NCI-H1694 (cell line): Measurements from ENCODE around the gene OR52J3.
"Not testable (repeated sequence)": the region's sequence is repeated elsewhere in the genome, so short reads cannot be mapped to it uniquely, and the experiment has no call there.

Source experiments
- DNase-seq: peaks from one replicate; lab custom pipeline; 2025; lab: John Stamatoyannopoulos, UW

Gene OR52J3

DNA sequence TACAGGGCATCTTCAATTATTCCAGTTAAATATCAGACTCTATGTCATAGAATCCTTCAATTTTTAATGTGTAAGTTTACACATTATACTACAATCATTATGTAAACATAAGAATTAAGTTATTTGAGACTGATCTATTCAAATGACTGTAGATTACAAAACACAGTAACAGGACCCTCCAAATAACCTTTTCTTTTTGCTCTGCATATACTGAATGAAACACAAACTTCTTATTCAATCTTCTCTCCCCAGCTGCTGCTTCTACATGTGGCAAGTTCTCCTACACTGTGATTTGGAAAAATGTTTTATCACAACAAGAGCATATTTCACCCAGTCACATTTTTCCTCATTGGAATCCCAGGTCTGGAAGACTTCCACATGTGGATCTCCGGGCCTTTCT lies at the start of gene OR52J3:
Gene OR52J3, plus strand, starts transcription at position 301 of the 400 bp plus-strand sequence. Its CDS starts 0 bp downstream, at position 301.
- DNase-seq = no peak

DNA sequence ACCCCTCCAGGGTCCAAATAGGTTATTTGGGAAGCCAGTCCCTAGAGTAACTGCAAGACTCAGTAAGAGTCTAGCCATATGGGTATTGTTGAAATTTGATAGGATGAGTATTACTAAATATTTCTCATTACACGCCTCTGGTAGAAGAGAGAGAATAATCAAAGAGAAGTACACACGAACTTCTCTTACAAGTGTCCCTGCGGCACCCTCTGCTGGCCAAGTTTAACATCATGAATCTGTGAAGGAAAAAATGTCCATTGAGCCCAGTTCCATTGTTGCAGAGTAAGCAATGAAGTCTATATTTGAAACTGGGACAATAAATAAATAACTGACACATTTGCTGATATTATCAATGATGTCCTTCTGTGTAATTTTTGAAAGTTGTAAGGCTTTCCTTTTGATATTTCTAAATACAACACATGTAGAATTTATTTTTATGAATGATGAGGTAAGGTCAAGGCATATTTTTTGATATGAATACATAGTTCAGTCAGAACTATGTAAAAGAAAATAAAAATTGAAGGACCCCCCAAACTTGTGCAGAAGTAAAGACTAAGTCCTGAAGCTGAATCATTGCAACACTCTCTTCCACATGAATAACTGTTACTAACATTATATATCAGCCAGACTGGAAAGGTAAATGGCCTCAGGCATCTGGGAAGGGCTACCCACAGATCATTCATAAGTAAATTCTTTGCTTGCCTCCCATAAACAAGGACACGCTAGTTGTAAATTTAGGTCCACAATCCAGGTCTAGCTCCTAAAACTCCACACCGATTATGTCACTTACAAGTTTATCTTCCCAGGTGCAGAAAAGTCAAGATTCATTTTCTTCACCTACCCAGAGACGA lies 41.7 kb upstream of the OR52J3 start:
- DNase-seq = peak; percentile 25

DNA sequence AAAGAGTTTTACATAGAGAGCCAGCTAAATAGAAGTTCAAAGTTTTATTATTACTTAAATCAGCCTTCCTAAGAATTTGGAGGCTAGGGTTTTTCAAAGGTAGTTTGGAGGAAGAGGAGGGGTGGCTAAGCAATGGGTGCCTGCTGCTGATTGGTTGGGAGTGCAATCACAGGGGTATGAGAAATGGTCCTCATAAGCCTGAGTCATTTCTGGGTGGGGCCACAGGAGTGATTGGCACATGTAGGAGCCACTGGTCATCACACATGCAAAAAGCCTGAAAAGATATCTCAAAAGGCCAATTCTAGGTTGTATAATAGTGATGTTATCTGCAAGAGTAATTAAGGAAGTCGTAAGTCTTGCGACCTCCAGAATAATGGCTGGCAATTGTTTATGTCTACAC lies 38.8 kb upstream of the OR52J3 start:
- no peak for DNase-seq

DNA sequence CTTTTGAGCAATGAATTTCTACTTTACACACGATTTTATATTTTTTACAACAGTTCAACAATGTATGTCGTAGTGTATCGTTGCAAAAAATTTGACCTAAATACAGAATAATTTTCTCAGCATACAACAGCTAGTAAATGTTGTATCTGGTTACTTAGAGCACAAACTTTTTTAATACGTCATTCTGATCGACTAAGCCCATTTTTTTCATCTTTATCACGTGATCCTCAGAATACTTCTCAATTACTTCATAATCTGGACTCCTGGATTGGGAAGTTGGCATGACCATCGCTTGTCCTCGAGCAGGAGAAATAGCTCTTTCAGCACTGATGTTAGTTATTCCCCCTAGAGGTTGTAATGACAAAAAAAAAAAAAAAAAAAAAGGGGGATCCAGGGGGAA lies 35.1 kb upstream of the OR52J3 start:
- DNase-seq = no peak

DNA sequence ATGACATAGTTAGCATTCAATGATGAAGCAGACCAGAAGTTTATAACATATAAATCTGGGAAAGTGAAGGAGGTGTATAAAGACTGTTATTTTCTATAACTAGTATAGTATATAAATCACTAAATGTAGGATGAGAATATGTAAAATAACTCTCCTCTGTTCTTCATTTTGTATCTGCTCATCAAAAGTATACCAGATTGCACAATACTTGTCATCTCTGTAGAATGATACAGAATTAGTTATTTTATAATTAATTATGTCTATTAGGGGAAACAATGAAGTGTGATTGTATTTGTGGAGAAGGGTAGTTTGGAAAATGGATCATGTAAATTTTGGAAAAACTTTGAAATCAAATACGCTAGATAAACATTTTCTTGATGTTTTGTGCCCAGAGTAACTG lies 33.3 kb upstream of the OR52J3 start:
- DNase-seq = no peak

DNA sequence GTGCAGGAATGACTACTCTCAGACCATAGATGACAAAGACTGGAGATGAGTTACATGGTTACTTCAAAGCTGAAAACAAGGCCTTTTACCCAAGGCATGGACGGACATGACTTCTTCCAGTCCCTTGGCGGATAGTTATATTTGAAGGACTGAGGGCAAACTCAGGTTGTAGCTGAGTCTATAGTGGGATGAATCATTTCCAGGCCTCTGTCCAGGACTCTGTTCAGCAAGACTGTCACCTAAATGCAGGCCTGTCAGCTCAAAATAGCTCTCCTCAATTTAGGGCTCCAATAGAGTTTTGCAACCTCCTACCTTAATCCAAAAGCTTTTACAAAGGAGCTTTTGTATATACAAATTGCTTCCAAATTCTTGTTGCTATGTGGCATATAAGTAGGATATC lies 24.3 kb upstream of the OR52J3 start:
- DNase-seq = no peak

DNA sequence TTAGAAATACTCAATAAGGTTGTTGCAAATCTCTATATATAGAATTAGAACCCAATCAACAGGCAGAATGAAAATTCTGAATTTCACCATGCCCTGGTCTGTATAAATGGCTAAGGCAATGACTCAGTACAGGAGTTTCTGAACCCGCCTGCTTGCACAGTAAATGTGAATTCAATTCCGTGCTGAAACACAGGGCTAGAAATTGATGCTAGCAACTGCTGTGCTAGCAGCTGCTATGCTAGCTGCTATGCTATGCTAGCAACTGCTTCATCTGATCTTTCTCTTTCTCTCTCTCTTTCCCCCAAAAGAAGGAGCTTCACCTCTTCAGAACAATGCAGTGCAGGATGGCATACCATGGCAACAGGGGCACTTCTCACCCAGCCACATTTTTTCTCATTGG lies 9.7 kb upstream of the OR52J3 start:
- DNase-seq = no peak

DNA sequence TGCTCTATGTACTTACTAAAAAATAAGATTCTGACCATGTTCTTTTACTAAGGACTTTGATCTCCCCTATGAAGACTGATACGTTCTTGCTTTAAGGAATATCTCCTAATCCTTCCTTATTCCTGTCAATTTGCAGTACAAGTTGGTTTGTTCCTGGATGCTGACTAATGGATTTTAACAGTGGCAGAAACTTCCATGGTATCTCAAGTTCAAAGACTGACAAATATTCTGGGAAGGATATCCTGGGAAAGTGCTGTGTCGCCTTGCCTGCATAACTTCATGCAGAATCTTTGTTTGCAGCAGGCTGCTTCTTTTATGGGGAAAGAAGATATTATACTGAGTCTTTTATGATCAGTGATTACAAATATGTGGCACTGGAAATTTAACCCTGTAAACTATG lies 8.4 kb upstream of the OR52J3 start:
- DNase-seq = no peak

DNA sequence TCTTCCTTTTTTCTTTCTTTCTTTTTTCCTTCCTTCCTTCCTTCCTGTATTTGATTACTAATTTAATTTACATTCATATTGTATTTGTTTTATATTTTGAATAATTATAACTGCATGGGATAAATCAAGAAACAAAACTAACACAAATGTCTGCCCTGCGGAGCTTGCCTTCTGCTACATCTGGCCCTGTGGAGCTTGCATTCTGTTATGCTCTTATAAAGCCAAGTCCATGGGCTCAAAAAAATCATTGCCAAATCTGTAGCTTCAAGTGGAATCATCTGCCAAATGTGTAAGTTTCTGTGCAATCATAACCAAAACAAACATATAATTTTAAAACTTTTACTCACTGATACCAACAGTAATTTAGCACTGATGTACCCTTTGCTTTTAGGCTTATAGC lies 8.0 kb upstream of the OR52J3 start:
- no peak for DNase-seq

DNA sequence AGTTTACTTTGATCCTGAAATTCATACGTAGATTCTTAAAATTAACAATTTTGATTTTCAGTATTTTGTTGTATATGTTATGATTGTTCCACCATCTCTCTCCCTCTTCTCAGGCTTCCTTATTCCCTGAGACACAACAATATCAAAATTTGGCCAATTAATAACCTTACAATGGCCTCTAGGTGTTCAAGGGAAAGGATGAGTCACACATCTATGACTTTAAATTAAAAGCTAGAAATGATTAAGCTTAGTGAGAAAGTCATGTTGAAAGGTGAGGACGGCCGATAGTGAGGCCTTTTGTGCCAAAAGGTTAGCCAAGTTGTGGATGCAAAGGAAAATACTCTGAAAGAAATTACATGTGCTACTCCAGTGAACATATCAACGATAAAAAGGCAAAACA lies 5.5 kb upstream of the OR52J3 start:
- DNase-seq = no peak

DNA sequence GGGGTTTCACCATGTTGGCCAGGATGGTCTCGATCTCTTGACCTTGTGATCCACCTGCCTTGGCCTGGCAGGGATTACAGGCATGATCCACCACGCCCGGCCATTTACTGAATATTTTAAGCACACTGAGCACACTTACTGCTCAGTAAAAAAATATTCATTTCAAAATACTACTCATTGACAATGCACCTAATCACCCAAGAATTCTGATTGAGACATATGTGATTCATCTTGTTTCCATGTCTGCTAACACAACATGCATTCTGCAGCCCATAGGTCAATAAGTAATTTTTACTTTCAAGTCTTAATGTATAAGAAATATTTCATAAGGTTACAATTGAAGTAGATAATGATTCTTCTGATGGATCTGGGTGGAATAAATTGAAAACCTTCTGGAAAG lies 4.2 kb upstream of the OR52J3 start:
- DNase-seq = no peak

DNA sequence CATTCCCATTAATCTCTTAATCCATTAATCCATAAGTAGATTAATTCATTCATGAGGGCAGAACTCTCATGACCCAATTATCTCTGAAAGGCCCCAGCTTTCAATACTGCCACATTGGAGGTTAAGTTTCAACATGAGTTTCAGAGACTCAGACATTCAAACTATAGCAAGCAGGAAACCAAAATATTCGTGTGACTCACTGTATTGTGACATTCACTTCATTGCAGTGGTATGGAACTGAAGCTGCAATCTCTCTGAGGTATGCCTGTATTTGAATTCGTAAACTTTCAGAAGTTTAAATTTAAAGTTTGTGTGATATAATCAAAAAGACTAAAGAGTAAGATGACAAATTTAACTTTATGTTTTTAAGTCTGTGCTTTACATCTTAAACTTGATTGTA lies 2.9 kb upstream of the OR52J3 start:
- DNase-seq = no peak

DNA sequence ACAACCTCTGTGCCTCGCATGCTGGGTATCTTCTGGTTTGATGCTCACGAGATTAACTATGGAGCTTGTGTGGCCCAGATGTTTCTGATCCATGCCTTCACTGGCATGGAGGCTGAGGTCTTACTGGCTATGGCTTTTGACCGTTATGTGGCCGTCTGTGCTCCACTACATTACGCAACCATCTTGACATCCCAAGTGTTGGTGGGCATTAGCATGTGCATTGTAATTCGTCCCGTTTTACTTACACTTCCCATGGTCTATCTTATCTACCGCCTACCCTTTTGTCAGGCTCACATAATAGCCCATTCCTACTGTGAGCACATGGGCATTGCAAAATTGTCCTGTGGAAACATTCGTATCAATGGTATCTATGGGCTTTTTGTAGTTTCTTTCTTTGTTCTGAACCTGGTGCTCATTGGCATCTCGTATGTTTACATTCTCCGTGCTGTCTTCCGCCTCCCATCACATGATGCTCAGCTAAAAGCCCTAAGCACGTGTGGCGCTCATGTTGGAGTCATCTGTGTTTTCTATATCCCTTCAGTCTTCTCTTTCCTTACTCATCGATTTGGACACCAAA lies 516 bp downstream of the OR52J3 start:
- no peak for DNase-seq

DNA sequence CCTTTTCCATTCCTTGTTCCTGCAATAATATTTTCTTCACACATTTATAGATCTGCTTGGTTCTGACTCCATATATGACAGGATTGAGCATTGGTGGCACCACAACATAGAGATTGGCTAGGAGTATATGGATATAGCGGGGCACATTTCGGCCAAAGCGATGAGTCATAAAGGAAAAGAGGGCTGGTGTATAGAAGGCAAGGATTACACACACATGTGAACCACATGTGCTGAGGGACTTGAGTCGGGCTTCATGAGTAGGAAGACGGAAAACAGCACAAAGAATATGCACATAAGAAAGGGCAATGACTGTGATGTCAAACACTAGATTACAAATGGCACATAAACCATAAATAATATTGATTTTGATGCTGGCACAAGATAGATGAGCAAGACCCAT lies 12.4 kb downstream of the OR52J3 start:
- DNase-seq = not testable (repeated sequence)

DNA sequence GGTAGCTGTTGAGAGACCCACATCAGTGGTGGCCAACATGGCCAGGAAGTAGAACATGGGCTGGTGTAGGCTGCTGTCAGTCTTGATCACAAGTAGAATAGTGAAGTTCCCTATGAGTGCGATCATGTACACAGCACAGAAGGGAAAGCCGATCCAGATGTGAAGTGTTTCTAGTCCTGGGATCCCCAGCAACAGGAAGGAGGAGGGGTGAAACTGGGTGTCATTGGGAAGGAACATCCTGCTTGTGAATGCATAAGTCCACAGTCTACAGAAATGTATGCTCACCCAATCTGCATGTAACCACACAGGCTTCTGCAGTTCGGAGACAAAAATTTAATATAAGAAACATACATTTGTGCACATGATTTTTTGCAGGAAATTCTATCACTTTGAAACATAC lies 13.1 kb downstream of the OR52J3 start, which contains the start of gene OR52E2:
Gene OR52E2, minus strand, starts transcription at position 237 of the 400 bp plus-strand sequence. Its CDS starts 0 bp downstream, at position 237.
- no peak for DNase-seq

DNA sequence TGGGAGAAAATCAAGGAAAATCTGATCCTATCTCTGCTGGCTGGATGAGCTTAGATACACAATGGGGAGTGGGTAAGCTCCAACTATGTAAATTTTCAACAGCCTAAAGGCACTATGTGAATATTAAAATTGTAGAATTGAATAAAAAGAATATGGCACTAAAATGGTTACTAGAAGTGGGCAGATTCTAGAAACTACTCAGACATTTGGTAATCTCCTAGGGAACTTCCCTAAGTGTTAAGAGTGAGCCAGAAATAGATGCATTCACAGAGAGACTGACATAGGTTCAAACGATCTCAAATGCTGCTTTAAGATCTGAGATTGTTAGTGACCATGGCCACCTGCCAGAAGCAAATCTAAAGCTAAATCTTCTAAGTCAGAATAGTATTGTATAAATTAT lies 18.7 kb downstream of the OR52J3 start:
- no peak for DNase-seq

DNA sequence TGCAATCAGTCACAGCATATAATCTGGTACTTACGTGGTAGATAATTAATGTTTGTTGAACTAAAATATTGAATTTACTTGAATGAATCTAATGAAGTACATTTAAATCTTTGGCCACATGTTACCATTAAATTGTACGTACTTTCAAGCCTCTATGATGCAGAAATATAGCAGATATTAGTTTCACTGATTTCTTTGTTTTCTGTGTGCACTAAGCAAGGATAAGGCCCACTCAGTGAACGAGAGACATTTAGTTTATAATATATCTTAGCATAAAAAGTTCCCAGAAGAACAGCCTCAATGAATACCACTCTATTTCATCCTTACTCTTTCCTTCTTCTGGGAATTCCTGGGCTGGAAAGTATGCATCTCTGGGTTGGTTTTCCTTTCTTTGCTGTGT lies 22.9 kb downstream of the OR52J3 start, which contains the start of gene OR52E1:
Gene OR52E1, plus strand, starts transcription at position 301 of the 400 bp plus-strand sequence.
- DNase-seq = no peak

DNA sequence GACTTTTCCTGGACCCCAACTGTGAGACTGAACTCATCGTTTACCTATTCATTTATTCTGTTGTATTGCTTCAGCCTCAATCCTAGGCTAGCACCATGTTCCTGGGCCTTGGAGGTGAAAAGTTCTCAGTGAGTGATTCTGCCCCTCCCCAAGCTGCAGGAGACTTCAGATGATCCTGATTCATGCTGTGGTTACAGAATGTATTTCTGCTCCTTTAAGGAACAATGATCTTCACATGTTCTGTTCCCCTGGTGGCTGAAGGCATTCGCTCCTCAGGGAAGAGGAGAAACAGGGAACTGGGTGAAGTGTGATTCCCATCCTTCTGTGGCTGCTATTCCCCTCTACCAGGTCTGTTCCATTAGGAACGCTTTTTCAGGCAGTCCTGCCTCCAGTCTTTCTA lies 25.5 kb downstream of the OR52J3 start:
- DNase-seq = no peak

DNA sequence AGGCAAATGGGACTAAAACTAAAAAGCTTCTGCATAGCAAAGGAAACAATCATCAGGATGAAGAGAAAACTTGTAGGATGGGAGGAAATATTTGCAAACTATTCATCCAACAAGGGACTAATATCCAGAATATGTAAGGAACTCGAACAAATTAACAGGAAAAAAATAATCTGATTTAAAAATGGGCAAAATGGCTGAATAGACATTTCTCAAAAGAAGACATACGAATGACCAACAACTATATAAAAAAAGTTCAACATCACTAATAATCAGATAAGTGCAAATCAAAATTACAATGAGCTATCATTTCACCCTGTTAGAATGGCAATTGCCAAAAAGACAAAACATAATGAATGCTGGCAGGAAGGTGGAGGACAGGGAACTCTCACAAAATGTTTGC lies 35.1 kb downstream of the OR52J3 start:
- no peak for DNase-seq

DNA sequence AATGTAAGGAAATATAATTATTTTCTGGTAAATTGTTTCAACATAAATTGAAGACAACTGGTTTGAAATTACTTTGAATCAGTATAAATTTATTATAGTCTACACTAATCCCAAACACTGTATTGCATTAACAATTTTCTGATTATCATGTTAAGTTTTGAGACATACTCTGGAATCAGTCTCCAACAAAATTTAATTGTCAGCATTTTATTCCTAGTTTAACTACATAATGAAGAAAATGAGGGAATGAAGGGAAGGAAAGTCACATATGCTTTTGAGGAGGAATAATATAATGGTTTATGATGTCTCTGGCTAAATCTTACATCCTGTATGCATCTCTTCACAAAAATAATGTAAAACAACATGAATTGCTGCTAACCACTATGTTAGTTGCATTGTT lies 37.3 kb downstream of the OR52J3 start:
- no peak for DNase-seq

DNA sequence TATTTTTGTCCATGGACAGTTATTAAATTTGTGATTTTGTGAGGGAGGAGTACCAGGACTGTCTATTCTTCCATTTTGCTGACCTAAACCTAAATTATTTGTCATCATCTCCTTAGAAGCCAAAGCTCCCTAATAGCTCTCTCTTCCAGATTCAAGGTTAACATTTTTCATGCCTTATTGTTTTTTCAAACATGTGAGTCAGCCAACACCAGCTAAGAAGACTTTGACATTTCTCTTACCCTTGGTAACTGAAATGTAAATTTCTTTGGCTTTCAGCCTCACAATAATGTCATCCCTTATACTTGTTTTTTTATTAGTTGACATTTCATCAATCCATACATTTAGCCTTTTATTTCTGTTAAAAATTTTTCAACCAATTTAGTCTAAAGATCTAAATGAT lies 42.2 kb downstream of the OR52J3 start:
- no peak for DNase-seq

DNA sequence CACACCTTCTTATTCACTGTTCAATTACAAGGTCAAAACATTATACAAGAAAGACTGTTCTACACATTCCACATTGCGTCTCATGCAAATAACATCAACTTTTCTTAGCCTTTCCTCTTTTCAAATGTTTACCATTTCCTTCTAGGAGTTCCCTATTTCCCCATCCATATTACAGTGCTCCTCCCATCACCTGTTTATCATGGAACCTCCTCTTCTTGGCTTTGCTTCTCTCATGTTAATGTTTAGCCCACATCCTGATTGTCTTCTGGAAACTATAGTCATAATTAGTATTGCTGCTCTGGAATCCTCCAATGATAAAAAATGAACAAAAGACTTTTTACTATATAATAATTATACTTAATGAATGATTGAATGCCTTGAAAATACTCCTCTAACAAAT lies 44.3 kb downstream of the OR52J3 start:
- no peak for DNase-seq

DNA sequence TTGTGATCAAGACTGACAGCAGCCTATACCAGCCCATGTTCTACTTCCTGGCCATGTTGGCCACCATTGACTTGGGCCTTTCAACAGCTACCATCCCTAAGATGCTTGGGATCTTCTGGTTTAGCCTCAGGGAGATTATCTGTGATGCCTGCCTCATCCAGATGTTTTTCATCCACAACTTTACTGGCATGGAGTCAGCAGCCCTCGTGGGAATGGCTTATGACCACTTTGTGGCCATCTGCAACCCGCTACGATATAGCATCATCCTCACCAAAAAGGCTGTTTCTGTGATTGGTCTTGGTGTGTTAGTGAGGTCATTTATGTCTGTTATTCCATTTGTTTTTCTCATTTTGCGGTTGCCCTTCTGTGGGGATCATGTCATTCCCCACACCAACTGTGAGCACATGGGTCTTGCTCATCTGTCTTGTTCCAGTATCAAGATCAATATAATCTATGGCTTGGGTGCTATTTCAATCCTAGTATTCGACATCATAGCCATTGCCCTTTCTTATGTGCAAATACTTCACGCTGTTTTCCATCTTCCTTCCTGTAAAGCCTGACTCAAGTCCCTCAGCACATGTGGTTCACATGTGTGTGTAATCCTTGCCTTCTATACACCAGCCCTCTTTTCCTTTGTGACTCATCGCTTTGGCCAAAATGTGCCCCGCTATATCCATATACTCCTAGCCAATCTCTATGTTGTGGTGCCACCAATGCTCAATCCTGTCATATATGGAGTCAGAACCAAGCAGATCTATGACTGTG lies 46.7 kb downstream of the OR52J3 start:
- no peak for DNase-seq
